Mesenchymal stem cell (in vitro differentiated cells and primary cell): Measurements from ENCODE around the gene VAPA.
"Not testable (repeated sequence)": the region's sequence is repeated elsewhere in the genome, so short reads cannot be mapped to it uniquely, and the experiment has no call there.

Experiments
- DNase-seq: peaks from one replicate; pipeline ENCODE4 v3.0.0-alpha.2; 2013
- H2AFZ ChIP-seq: one replicate; pipeline ENCODE4 v1.6.1; 2013; ENCODE audit warnings: low read depth, mild to moderate bottlenecking, control low read depth, inconsistent platforms, low read length, moderate library complexity
- H2AK5ac ChIP-seq: 2 replicates; pipeline ENCODE4 v1.6.1; 2013; ENCODE audit warnings: low read length, moderate library complexity, mild to moderate bottlenecking, inconsistent platforms; ENCODE audit not compliant: severe bottlenecking
- H2BK120ac ChIP-seq: one replicate; pipeline ENCODE4 v1.6.1; 2013; ENCODE audit warnings: low read depth, mild to moderate bottlenecking, inconsistent platforms, low read length, moderate library complexity
- H2BK12ac ChIP-seq, 2 experiments: one replicate each; pipeline ENCODE4 v1.6.1; 2013; ENCODE audit warnings: inconsistent platforms in 2 of 2, low read length in 2 of 2, mild to moderate bottlenecking in 2 of 2, moderate library complexity in 2 of 2, control low read depth in 1 of 2
- H2BK15ac ChIP-seq: one replicate; pipeline ENCODE4 v1.6.1; 2013; ENCODE audit warnings: mild to moderate bottlenecking, low read depth, inconsistent platforms; ENCODE audit not compliant: poor library complexity, severe bottlenecking
- H2BK5ac ChIP-seq: 2 replicates; pipeline ENCODE4 v1.6.1; 2013; ENCODE audit warnings: low read depth, mild to moderate bottlenecking, low read length, control low read depth, inconsistent platforms; ENCODE audit not compliant: poor library complexity, severe bottlenecking
- H3K14ac ChIP-seq, 2 experiments: one replicate each; pipeline ENCODE4 v1.6.1; 2013; ENCODE audit warnings: inconsistent platforms in 2 of 2, low read length in 2 of 2, control low read depth in 1 of 2, mild to moderate bottlenecking in 1 of 2, moderate library complexity in 1 of 2
- H3K18ac ChIP-seq, 2 experiments: one replicate each; pipeline ENCODE4 v1.6.1; 2013; ENCODE audit warnings: inconsistent platforms in 2 of 2, low read length in 2 of 2, control low read depth in 1 of 2, low read depth in 1 of 2, mild to moderate bottlenecking in 1 of 2
- H3K23ac ChIP-seq, 2 experiments: one replicate each; pipeline ENCODE4 v1.6.1; 2013; ENCODE audit warnings: inconsistent platforms in 2 of 2, low read length in 2 of 2, mild to moderate bottlenecking in 2 of 2, moderate library complexity in 2 of 2, control low read depth in 1 of 2
- H3K27ac ChIP-seq: 2 replicates; pipeline ENCODE4 v1.5.1; 2013; ENCODE audit warnings: mild to moderate bottlenecking, moderate library complexity, low read length, control low read depth, inconsistent platforms; ENCODE audit not compliant: poor library complexity, severe bottlenecking
- H3K27me3 ChIP-seq, 2 experiments: 2 replicates each; pipeline versions ENCODE4 v1.6.1 to v1.7.0; 2013; ENCODE audit warnings: low read length in 2 of 2, mild to moderate bottlenecking in 2 of 2, moderate library complexity in 2 of 2, control low read depth in 1 of 2, inconsistent platforms in 1 of 2; ENCODE audit not compliant: control insufficient read depth in 1 of 2, insufficient read depth in 1 of 2
- H3K36me3 ChIP-seq, 2 experiments: 2 replicates each; pipeline versions ENCODE4 v1.6.1 to v1.7.0; 2013; ENCODE audit warnings: low read length in 2 of 2, control low read depth in 1 of 2, inconsistent platforms in 1 of 2, low read depth in 1 of 2, mild to moderate bottlenecking in 1 of 2; ENCODE audit not compliant: insufficient read depth in 2 of 2, control insufficient read depth in 1 of 2
- H3K4ac ChIP-seq, 2 experiments: one replicate each; pipeline ENCODE4 v1.6.1; 2013; ENCODE audit warnings: inconsistent platforms in 2 of 2, low read length in 2 of 2, mild to moderate bottlenecking in 2 of 2, moderate library complexity in 2 of 2, control low read depth in 1 of 2, low read depth in 1 of 2
- H3K4me1 ChIP-seq: 2 replicates; pipeline ENCODE4 v1.6.1; 2013; ENCODE audit warnings: low read depth, low read length, control low read depth; ENCODE audit not compliant: control insufficient read depth, insufficient read depth
- H3K4me2 ChIP-seq: 2 replicates; pipeline ENCODE4 v1.6.1; 2013; ENCODE audit warnings: low read length, mild to moderate bottlenecking, inconsistent platforms; ENCODE audit not compliant: poor library complexity, severe bottlenecking
- H3K4me3 ChIP-seq, 2 experiments: 2 replicates each; pipeline versions ENCODE4 v1.5.1 to v1.7.0; 2013; ENCODE audit warnings: low read length in 2 of 2, mild to moderate bottlenecking in 2 of 2, control low read depth in 1 of 2, low read depth in 1 of 2; ENCODE audit not compliant: insufficient read depth in 1 of 2
- H3K79me1 ChIP-seq: replicated peaks from 2 replicates; pipeline ENCODE4 v1.6.1; 2013; ENCODE audit warnings: mild to moderate bottlenecking, control low read depth, low read length, inconsistent platforms; ENCODE audit not compliant: poor library complexity, severe bottlenecking
- H3K9ac ChIP-seq: 2 replicates; pipeline ENCODE4 v1.7.0; 2013; ENCODE audit warnings: mild to moderate bottlenecking, low read length, moderate library complexity
- H3K9me3 ChIP-seq: 2 replicates; pipeline ENCODE4 v1.7.0; 2013; ENCODE audit warnings: mild to moderate bottlenecking, low read length; ENCODE audit not compliant: control insufficient read depth
- H4K8ac ChIP-seq: one replicate; pipeline ENCODE4 v1.6.1; 2013; ENCODE audit warnings: inconsistent platforms, mild to moderate bottlenecking, low read length, moderate library complexity
- H4K91ac ChIP-seq: one replicate; pipeline ENCODE4 v1.6.1; 2013; ENCODE audit warnings: mild to moderate bottlenecking, low read length, inconsistent platforms
- WGBS: methylation state at CpG from one replicate; pipeline ENCODE4 v1.1.7; 2013; ENCODE audit warnings: mixed read lengths; 5-methylcytosine and 5-hydroxymethylcytosine counted together

Gene VAPA

GRCh38 chr18:9898792-9899549 lies 14.8 kb upstream of the VAPA start:
- Histone ChIP-seq H2BK120ac (peak overlapping the region; percentile 73), H3K14ac (no peak overlapping the region), H3K27ac (no peak overlapping the region), H2BK5ac (no peak overlapping the region), H2AFZ (no peak overlapping the region), H3K9me3 (no peaks in the 10 kb centered on the region), H4K8ac (no peak overlapping the region), H3K9ac (no peak overlapping the region), H3K23ac (no peak overlapping the region), H3K18ac (peak overlapping the region in 1 of 2 experiments; percentile 79), H3K4me2 (no peak overlapping the region), H2BK15ac (no peak overlapping the region), H3K4ac (no peak overlapping the region), H3K36me3 (no peaks in the 10 kb centered on the region), H4K91ac (no peak overlapping the region), H2AK5ac (no peak overlapping the region), H3K79me1 (no peaks in the 10 kb centered on the region), H3K4me1 (no peaks in the 10 kb centered on the region), H3K4me3 (no peak overlapping the region), H2BK12ac (no peak overlapping the region), H3K27me3 (no peaks in the 10 kb centered on the region)
- WGBS = 42% methylated on average over 10 of the region's 11 CpGs
- peak; percentile 92 for DNase-seq

DNA sequence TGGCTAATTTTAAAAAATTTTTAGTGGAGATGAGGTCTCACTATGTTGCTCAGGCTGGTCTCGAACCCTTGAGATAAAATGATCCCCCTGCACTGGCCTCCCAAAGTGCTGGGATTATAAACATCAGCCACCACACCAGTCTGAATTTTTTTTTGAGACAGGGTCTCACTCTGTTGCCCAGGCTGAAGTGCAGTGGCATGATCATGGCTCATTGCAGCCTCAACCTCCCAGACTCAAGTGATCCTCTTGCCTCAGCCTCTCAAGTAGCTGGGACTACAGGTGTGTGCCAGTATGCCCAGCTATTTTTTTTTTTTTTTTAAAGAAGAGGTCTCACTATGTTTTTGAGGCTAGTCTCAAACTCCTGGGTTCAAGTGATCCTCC lies 14.3 kb upstream of the VAPA start:
- H2BK120ac ChIP-seq = peak overlapping the region; percentile 73
- H3K4me1 ChIP-seq, H3K9me3 ChIP-seq, H2BK15ac ChIP-seq, H3K4ac ChIP-seq, H4K91ac ChIP-seq, H4K8ac ChIP-seq, H3K9ac ChIP-seq, H3K4me3 ChIP-seq, DNase-seq, H3K27ac ChIP-seq, H2AK5ac ChIP-seq, H2BK5ac ChIP-seq, H3K4me2 ChIP-seq, H3K23ac ChIP-seq, H3K79me1 ChIP-seq, H2AFZ ChIP-seq, H3K36me3 ChIP-seq, H3K27me3 ChIP-seq: not testable (repeated sequence)
- 97% methylated on average over 1 of the region's 1 CpG for WGBS
- peak overlapping the region in 1 of 2 experiments; percentile 79 for H3K18ac ChIP-seq
- H3K14ac ChIP-seq = peak overlapping the region in 1 of 2 experiments; percentile 41
- peak overlapping the region in 1 of 2 experiments; percentile 76 for H2BK12ac ChIP-seq

GRCh38 chr18:9900699-9901098 lies 13.1 kb upstream of the VAPA start:
- no peak overlapping the region for H4K8ac ChIP-seq
- no peak overlapping the region for H3K4me2 ChIP-seq
- no peaks in the 10 kb centered on the region for H3K79me1 ChIP-seq
- no peak overlapping the region for H3K14ac ChIP-seq
- no peaks in the 10 kb centered on the region for H3K36me3 ChIP-seq
- H2BK5ac ChIP-seq = no peak overlapping the region
- DNase-seq = no peak
- H2BK12ac ChIP-seq = peak overlapping the region in 1 of 2 experiments; percentile 83
- H3K18ac ChIP-seq = no peak overlapping the region
- no peak overlapping the region for H3K9ac ChIP-seq
- no peak overlapping the region for H2AK5ac ChIP-seq
- H3K23ac ChIP-seq = no peak overlapping the region
- H3K4me3 ChIP-seq = no peak overlapping the region
- no peak overlapping the region for H3K27ac ChIP-seq
- no peak overlapping the region for H4K91ac ChIP-seq
- H2AFZ ChIP-seq = no peak overlapping the region
- peaks cover 5% of the 10 kb centered on the region for H3K4me1 ChIP-seq
- H3K27me3 ChIP-seq = no peaks in the 10 kb centered on the region
- no peak overlapping the region for H2BK15ac ChIP-seq
- H3K9me3 ChIP-seq = no peaks in the 10 kb centered on the region
- no peak overlapping the region for H2BK120ac ChIP-seq
- H3K4ac ChIP-seq = no peak overlapping the region
- WGBS = 90% methylated on average over 7 of the region's 7 CpGs

DNA sequence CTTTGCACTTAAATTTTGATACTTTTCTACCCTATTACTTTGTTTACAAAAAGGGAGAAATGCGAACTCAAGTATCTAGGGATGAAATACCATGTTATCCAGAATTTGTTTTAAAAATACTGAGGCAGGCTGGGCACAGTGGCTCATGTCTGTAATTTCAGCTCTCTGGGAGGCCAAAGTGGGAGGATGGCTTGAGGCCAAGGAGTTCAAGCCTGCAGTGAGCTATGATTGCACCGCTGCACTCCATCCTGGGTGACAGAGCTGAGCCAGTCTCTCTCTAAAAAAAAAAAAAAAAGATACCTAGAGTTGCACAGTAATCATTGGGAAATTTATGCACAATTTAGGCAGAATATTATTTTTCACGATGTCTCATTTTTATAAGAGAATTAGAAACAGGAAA lies 12.4 kb upstream of the VAPA start:
- DNase-seq = no peak
- Histone ChIP-seq H3K79me1 (no peaks in the 10 kb centered on the region), H3K27ac (no peak overlapping the region), H3K4me2 (no peak overlapping the region), H3K4me1 (peaks cover 7% of the 10 kb centered on the region), H3K27me3 (no peaks in the 10 kb centered on the region), H2AFZ (no peak overlapping the region), H2AK5ac (no peak overlapping the region), H3K36me3 (no peaks in the 10 kb centered on the region), H2BK5ac (no peak overlapping the region), H2BK12ac (no peak overlapping the region), H3K23ac (no peak overlapping the region), H3K4me3 (no peak overlapping the region), H2BK15ac (no peak overlapping the region), H3K9me3 (no peaks in the 10 kb centered on the region), H3K9ac (no peak overlapping the region), H3K14ac (no peak overlapping the region), H2BK120ac (no peak overlapping the region), H3K18ac (no peak overlapping the region), H3K4ac (no peak overlapping the region), H4K8ac (no peak overlapping the region), H4K91ac (no peak overlapping the region)
- WGBS = 88% methylated on average over 1 of the region's 3 CpGs
